D721Med (cell line): ENCODE measurements around the gene CCDC8.

Experiments
- DNase-seq: peaks from one replicate; pipeline ENCODE4 v3.0.0; 2011; ENCODE audit warnings: low spot score; ENCODE audit not compliant: insufficient read length
- FAIRE-seq: peaks from 2 replicates; lab custom pipeline; 2011; peaks lifted over from hg19 to GRCh38; lab: Jason Lieb, UNC
- TF ChIP-seq, protein P1 (sequence below): IDR thresholded peaks from 2 replicates; pipeline ENCODE4 v1.5.1; 2012; ENCODE audit warnings: mild to moderate bottlenecking, control low read depth; ENCODE audit not compliant: insufficient read depth; ENCODE audit errors: missing control alignments

CCDC8 gene, protein sequence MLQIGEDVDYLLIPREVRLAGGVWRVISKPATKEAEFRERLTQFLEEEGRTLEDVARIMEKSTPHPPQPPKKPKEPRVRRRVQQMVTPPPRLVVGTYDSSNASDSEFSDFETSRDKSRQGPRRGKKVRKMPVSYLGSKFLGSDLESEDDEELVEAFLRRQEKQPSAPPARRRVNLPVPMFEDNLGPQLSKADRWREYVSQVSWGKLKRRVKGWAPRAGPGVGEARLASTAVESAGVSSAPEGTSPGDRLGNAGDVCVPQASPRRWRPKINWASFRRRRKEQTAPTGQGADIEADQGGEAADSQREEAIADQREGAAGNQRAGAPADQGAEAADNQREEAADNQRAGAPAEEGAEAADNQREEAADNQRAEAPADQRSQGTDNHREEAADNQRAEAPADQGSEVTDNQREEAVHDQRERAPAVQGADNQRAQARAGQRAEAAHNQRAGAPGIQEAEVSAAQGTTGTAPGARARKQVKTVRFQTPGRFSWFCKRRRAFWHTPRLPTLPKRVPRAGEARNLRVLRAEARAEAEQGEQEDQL

DNA sequence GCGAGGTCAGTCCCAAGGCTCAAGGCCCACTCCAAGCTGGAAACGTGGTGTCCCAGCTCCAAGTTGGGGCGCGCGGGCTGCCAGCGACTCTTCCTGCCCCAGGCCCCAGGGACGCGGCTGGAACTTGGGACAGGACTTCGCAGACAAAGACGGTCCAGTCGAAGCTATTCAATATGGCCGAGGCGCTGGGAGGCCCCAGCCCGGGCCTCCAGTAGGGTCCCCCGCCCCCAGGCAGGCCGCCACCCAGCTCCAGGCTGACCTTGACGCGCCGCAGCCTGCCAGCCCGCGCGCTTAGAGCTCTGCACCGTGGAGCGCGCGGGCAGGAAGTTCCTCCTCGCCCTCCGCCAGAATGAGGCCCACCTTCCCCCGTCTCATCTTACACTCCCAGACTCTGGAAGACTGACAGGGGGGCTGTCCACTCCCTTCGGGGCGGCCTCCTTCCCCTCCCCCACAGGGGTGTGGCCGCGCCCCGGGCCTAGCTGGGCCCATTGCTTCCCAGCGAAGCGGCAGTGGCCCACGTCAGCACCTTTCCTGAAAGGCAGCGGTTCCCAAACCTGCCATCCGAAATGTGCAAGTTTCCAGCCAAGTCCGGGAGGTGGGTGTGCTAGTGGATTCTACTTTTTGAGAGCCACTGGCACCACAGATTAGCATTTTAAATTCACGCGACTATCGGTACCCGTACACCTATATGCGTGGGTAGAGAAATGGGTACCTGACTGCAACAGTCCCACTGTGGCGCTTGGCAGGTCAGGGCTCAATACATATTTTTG, at the start of gene CCDC8:
CCDC8 (minus strand) TSS at position 303 of the 770 bp plus-strand sequence. CDS start 754 bp downstream, outside the sequence.
- no peak for DNase-seq
- TF ChIP-seq, protein P1, sequence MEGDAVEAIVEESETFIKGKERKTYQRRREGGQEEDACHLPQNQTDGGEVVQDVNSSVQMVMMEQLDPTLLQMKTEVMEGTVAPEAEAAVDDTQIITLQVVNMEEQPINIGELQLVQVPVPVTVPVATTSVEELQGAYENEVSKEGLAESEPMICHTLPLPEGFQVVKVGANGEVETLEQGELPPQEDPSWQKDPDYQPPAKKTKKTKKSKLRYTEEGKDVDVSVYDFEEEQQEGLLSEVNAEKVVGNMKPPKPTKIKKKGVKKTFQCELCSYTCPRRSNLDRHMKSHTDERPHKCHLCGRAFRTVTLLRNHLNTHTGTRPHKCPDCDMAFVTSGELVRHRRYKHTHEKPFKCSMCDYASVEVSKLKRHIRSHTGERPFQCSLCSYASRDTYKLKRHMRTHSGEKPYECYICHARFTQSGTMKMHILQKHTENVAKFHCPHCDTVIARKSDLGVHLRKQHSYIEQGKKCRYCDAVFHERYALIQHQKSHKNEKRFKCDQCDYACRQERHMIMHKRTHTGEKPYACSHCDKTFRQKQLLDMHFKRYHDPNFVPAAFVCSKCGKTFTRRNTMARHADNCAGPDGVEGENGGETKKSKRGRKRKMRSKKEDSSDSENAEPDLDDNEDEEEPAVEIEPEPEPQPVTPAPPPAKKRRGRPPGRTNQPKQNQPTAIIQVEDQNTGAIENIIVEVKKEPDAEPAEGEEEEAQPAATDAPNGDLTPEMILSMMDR, result no peak
- FAIRE-seq, result no peak

DNA sequence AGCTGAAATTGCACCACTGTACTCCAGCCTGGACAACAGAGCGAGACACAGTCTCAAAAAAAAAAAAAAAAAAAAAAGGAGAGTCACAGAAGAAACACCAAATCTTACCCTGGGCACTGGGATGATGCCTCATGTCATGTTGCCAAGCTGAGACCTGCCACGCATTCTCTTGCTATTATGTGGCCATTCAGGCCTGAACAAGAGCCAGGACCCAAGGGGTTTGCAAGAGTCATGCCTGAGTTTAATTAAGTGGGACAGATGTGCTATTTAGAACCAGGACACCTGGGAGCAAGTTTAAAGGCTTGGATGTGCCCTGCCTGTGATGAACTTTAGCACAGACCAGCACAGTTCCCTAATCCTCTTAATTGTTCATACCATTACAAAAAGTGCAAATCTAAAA, 48.2 kb upstream of the CCDC8 start:
- DNase-seq, result no peak
- TF ChIP-seq, protein P1, result no peak
- no peak for FAIRE-seq

DNA sequence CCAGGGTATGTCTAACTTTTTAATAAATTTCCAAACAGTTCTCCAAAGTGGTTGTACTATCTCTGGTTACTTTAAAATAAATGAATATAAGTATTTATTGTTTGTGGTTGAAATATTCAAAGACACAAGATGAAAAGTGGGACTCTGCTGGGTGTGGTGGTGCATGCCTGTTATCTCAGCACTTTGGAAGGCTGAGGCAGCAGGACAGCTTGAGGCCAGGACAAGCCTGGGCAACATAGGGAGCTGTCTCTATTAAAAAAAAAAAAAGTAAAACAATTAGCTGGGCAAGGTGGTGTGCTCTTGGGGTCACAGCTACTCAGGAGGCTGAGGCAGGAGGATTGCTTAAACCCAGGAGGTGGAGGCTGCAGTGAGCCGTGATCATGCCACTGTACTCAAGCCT, 47.6 kb upstream of the CCDC8 start:
- TF ChIP-seq, protein P1, result no peak
- no peak for FAIRE-seq
- DNase-seq, result no peak

DNA sequence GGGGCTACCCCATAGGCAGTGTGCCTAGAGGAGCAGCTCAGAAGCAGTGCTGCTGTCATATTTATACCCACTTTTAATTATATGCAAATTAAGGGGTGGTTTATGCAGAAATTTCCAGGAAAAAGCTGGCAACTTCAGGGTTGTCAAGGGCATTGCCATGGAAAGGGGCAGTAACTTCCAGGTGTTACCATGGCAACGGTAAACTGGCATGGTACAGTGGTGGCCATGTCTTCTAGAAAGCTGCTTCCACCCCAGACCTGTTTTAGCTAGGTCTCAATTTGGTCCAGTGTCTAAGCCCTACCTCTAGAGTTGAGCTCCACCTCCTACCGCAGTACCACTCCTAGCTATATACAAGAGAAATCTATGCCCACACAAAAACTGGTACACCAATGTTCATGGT, 46.7 kb upstream of the CCDC8 start:
- TF ChIP-seq, protein P1, result no peak
- FAIRE-seq (no peak), DNase-seq (no peak)

DNA sequence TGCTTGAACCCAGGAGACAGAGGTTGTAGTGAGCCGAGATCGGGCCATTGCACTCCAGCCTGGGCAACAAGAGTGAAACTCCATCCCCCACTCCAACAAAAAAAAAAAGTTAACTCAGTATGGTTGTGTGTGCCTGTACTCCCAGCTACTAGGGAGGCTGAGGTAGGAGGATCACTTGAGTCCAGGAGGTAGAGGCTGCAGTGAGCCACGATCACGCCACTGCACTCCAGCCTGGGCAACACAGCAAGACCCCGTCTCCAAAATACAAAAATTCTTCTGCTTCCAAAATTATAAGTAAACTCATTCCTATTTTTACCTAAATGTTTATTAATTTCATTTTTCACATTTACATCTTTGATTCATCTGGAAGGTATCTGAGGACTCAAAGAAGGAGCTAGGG, 43.6 kb upstream of the CCDC8 start:
- no peak for DNase-seq
- TF ChIP-seq, protein P1, result no peak
- no peak for FAIRE-seq

DNA sequence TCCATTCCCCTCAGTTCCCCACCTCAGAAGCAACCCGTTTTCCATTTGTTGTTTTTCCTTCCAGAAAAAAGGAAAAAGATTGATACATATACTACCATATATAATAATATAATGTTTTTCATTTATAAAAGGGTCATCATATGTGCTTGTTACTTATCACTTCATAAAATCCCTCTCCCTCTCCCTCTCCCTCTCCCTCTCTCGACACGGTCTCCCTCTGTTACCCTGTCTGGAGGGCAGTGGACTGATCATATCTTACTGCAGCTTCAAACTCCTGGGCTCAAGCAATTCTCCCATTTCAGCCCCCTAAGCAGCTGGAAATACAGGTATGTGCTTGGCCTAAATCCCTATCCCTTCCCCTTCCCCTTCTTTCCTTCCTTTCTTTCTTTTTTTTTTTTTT, 40.9 kb upstream of the CCDC8 start:
- DNase-seq (no peak), FAIRE-seq (no peak)
- TF ChIP-seq, protein P1, result no peak
